ENCODE results near the gene CAB39.

The CAB39 gene

DNA sequence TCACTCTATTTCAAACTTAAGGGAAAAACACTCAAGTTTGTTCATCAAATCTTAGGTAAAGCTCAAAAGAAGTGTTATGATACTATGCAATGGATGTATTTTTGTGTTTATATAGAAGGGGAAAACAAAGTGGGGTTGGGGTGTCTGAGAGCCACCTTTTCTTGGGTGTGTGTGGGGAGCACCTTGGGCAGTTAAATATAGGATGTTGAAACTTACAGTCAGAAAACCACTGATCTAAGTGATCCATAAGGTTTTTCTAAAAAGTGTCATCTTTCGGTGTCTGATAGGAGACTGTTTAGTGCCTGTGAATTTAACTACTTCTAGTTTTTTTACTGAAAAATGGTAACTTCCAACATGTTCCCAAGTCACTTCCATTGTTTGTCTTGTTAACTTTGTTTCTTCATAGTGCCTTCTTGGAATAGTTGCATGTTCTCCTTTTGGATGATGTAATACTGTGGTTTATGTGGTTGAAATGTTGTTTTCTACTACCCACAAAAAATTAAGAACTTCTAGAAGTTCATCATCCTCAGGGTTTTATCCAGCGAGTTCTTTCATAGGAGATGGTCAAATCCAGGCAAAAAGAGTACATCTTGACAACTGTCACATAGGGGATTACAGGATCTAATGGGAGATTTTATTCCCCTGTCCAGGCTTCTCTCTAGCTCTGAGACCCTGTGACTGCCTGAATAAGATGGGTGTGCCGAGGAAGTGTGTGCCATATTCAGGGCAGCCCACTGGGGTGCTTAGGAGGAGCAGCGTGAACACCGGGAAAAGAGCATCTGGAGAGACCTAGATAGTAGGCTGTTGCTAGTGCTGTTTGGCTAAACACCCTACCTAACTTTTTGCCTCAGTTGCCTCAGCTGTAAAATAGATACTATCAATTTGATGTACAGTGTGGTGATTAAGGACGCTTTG is 46.2 kb downstream of the CAB39 start:
- no peak for DNase-seq

DNA sequence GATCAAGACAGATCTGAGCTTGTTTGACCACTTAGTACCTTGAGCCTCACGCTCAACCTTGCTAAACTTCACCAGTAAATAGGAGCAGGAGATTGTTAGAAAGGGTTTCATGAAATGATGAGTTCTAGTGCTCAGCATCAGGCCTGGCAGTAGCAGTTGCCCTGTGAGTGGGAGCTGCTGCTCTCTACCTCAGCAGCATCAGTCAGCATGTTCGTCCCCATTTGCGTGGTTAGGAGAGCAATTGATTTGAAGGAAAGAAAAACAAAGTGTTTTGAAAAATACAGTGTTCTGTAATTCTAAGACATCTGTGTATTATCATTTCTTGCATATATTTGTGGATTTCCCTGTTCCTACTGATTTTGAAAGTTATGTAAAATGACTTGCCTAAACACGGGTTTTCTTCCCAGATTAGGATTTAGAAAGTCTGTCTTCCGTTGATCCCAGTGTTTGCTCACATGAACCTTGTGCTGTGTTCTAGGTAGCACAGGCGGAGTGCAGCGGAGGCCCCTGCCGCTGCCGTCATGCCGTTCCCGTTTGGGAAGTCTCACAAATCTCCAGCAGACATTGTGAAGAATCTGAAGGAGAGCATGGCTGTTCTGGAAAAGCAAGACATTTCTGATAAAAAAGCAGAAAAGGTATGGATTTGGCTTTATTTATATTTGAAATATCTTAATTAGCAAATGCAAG is 47.0 kb downstream of the CAB39 start:
- no peak for DNase-seq

DNA sequence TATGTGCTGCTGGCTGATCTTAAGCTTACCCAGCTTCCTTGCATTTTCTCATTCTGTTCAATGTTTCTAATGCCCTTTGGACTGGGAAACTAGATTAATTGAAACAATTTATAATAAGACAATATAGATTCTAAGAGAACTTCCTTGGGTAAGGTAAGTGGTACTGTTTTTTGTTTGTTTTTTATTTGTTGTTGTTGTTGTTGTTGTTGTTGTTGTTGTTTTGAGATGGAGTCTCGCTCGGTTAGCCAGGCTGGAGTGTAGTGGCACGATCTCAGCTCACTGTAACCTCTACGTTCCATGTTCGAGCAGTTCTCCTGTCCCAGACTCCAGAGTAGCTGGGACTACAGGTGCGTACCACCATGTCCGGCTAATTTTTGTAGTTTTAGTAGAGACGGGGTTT is 49.1 kb downstream of the CAB39 start:
- DNase-seq, result no peak

DNA sequence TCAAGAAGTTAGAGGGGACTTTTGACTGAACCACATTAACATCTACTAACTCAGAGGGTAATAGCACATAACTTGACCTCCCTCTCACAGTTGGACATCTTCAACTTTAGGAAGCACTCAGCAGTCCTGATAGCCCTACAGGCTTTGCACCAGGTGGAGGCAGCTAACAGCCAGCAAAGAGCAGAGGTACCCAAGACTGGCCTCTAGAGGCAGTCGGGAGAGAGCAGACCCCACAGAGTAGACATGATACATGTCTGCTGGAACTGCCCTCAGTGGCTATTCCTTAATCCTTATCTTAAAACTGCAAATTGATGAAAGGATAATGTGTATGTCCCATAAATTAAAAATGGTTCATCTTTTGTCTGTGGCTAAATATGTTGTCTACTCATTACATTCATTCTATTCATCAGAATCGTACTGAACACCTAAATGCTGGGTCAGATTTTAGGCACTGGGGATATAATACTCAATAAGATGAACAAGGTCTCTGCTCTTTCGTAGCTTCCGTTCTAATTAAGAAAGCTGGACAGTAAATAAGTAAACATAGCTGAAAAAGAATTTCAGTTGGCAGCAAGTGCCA is 49.8 kb downstream of the CAB39 start:
- DNase-seq, result peak; percentile 35

DNA sequence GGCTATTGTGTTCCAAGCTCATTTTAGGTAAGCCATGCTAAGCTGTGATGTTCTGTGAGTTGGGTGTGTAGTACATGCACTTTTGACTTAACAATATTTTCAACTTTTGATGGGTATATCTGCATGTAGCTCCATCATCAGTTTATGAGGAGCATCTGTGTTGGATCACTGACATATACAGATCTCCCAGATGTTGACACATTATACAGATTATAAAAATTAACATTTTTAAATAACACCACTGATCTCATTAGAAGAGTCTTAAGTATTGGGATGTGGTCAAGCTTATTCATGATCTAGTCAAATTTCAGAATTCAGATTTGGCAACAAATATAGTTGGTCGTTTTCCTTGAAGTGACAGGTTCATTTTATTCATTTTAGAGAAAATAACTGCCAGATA is 51.7 kb downstream of the CAB39 start:
- no peak for DNase-seq

DNA sequence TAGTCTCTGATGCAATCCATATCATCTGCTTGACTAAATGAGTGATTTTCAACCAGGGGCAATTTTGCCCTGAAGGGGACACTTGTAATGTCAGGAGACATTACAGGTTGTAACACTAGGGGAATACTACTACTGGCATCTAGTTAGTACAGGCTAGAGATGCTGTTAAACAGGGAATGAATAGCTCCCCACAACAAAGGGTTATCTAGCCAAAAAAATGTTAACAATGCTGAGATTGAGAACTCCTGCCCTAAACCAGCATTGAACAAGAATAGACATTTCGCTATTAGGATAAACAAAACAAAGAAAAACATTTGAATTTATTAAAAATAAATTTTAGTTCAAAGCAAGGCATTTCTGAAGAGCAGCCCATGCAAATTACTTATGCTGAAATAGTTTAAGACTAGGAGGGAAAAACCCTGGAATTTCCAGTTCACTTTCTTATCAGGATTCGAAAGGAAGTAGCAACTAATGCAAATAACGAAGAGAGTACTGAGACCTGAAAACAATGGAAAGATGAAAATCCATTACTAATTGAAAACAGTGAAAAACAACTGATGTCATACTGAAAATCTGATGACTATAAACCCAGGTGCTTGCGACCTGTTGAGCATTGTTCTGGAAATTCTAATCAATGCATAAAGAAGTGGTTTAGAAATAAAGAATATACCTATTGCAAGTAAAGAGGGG is 53.1 kb downstream of the CAB39 start:
- no peak for DNase-seq

DNA sequence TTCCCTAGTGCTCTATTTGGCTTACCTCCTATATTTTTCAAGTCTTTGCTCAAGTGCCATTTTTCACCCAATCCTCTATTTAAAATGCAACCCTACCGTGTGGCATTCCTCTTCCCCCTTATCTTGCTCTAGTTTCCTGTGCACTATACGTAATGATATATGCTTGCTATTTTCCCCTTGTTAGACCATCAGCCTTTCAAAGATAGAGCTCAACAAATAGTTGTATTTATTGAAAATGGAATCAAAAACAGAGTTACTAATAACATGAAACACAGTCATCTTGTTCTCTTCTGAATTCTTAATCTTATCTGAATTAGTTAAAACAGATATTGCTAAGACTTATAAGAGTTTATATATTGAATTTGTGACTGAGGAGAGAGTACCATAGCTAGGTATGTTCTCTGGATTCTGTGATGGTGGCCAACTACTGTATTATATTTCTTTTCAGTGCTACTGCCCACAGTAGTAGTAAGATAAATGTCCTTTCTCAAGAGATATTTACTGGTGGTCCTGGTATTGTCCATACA is 55.3 kb downstream of the CAB39 start:
- DNase-seq, result no peak

DNA sequence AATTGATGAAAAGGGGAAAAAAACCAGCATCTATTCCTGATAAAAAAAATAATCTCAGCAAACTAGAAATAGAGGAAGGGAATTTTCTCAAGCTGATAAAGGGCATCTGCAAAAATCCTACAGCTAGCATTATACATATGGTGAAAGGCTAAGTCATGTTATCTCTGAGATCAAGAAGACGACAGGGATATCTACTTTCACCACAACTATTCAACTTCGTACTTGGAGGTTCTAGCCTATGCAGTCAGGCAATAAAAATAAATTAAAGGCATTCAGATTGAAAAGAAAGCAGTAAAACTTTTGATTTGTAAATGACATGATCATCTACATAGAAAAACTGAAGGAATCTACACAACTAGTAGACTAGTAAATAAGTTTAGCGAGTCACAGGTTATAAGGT is 58.2 kb downstream of the CAB39 start:
- DNase-seq, result no peak

DNA sequence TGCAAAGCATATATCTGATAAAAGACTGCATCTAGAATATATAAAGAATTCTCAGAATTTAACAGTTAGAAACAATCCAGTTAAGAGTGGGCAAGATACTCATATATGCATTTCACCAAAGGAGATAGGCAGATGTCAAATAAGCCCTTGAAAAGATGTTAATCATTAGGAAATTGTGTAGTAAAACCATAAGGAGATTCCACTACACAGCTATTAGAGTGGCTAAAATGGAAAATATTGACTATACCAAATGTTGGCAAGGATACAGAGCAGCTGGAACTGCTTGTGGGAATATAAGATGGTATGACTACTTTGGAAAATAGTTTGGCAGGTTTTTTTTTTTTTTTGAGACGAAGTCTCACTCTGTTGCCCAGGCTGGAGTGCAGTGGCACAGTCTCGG is 59.5 kb downstream of the CAB39 start:
- DNase-seq, result no peak

DNA sequence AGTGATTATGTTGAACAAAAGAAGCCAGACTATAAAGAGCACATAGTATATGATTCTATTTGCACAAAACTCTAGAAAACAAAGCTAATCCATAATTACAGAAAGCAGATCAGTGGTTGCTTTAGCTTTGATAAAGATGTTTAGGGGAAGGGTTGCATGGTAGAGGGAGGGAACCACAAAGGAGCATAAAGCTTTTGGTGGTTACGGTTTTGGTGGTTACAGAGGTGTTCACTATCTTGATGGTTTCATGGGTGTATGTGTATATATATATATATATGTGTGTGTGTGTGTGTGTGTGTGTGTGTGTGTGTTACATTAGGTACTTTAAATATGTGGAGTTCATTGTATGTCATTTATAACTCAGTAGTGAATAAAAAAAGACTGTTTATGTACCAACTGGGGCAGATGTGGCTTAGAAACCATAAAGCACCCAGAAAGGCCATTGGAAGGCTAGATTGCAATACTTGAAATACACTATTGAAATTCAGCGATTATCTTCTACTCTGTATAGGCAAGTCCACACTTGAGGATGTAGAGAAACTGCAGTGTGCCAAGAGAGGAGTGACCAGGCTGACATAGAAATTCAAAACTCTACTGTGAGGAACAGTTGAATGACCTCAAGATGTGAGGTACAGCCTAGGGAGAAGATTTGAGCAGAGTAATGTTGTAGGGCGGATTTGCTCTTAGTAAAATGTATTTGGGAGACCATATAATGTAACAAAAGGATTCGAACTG is 60.6 kb downstream of the CAB39 start:
- DNase-seq, result peak; percentile 48

DNA sequence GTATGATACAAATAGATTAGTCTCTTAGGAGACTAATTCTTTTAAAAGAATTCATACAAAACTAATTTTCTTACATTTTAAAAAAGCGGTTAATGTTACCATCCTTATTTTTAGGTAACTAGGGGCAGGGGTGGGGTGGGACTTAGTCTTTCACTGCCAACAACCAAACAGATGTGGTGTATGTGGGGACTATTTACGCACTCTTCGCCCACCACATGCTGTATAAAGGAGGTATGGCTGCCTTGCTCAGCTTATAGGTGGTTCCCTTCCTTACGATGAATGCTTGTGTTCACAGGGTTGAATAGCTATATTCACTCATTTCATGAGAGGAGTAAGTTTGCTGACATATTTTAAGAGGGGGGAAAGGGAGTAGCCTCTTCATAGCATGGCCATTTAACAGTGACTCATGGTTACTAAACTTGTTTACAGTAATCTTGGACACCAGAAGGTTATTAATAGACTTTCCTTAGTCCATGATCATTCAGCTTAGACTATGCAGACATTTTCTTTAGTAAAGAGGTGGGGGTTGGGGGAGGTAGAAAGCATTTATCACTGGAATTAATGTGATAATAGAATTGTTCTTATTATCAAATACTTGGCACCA is 61.8 kb downstream of the CAB39 start:
- no peak for DNase-seq

DNA sequence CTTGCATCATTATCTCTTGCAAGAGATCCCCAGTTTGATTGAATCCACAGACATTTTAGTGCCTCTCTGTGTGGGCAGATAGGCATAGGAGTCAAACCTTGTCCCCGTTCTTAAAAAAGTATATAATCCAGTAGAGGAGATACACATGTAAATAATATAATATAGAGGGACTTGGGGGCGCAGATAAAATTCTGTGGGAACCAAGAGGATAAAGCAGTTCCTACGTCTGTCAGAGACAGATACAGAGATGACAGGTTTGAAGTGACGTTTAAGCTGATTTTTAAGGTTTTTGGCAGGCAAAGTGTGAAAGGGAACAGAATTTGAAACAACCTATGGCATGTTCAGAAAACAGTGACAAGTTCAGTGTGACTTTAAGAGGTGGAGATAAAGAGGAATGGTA is 63.1 kb downstream of the CAB39 start:
- DNase-seq, result no peak

DNA sequence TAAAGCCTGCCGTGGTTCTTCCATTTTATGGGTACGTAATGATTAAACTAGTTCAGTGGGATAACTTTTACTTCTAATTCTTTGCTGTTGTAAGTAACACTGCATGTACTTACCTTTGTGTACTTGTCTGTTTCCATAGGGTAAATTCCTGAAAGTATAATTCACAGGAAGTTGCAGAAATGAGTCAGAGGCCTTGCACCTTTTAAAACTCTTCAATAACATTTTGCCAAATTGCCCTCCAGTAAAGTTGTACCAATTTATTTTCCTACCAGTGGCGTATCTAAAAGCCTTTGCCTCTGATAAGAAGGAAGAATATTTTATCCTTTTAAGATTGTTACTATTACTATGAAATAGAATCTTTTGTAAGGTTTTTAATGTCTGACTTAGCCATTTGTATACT is 65.1 kb downstream of the CAB39 start:
- DNase-seq, result no peak

DNA sequence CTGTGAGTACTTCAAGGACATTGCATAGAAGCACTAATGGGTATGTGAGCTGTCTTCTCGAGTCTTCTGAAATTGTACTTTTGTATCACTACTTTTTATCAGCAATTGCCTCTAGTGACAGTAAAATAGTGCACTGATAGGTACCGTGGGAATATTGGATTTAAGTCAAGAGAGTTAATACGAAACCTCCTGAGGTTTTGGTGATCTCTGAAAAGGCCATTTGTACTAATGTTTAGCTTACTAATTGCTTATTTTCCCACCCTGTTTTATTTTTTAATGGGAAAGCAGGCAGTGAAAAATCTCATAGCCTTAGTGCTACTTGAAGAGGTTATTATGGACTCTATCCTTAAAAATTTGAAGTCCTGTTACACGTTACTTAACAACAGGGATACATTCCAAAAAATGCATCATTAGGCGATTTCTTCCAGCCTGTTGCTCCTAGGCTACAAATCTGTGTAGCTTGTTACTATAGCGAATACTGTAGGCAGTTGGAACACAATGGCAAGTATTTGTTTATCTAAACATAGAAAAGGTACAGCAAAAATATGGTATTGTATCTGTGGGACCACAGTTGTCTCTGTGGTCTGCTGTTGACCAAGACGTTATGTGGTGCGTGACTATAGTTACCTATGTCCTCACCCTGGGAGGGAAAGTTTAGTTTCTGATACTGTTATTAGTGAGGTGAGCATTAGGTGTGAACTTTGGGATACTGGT is 65.9 kb downstream of the CAB39 start:
- DNase-seq, result no peak

DNA sequence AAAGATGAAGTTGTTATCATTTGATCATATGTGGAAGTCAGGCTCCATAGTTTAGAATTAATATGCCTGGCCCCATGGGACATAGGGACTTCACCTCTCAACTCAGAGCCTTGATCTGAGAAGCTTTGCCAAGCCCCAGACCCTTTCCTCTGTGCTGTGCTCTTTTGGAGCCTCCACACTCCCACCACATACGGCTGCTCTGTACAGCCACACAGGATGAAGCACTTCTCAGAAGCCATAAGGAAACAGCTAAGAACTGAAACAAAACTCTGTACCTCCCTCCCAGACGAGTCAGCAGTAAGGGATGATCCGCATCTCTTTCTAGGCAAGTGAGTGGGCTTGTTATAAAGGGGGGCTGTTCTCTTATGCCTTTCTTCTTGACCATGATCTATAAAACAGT is 66.5 kb downstream of the CAB39 start:
- peak; percentile 28 for DNase-seq

DNA sequence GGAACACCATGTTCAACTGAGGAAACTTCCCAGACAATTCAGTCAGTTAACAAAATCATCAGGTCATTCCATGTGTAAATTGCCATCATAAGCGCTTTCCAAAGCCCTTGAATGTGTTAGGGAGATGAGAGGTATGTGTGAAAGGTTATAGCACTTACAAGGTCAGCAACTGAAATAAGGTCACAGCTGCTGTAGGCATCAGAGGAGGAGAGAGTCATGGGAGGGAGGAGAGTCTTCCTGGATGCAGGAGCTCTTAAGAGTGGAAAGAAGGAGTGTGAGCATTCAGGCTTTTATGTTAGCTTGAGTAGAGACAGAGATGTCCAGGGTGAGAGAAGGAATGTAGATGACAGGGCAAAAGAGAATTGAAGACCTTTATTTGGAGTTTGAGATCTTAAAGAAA is 67.0 kb downstream of the CAB39 start:
- no peak for DNase-seq

DNA sequence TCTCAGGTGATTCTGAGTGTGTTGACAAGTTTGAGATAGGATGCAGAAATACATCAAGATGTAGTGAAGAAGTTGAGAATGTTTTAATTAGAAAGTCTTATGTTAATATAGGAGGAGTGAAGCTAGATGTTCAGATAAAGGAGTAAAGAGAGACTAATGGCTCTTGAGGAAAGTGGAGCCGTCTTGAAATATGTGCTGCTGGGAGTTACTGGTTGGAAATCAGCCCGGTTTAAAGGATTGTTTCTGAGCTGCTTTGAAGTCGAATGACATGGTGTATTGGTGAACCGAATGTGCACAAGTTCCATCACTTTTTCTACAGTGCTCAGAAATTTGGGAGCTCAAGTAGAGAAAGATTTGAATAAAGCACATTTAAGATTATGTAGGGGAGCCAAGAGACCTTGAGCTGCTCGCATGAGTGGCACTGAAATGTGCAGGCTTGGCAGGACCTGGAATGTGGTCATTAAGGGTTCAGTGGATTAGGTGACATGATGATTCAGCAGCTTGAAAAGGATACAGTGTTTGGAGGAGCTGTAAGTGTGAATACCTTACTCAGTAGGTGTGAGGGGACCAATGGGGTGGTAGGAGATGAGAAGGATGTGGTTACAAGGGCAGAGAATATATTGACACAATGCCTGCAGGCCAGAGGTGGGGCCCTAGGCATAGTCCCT is 68.6 kb downstream of the CAB39 start:
- DNase-seq, result peak; percentile 66

DNA sequence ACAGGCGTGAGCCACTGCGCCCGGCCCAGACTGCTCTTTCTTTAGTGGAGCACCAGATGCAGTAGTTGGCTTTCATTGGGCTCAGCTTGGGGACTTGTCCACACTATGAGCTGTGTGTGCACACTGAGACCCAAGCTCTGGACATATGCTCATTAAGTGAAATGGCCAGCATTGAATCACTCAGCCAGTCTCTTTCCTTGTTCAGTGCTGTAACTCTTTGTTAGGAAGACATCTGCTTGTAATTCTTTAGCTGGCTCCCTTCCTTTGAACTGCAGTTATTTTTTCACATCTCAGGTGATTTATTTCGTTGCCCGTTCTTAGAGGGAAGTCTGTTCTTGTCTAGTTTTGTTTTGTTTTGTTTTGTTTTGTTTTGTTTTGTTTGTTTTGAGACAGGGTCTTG is 70.5 kb downstream of the CAB39 start:
- DNase-seq, result no peak

DNA sequence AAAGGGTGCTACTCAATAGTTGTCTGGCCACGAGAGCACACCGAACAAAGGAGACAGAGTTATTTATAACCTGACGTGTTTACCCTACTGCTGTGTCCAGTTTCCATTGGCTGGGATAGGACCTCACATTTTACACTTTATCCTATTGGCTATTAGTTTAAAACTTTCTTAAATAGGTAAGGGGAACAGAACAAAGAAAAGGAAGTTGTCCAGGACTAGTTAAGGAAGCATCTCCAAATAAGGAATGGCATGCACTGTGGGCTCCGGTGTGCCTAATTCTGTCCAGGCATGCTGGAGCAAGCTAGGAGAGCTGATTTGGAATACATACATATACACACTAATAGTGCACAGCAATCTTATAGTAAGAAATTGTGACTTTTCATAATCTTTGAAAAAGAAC is 72.2 kb downstream of the CAB39 start:
- DNase-seq, result no peak

DNA sequence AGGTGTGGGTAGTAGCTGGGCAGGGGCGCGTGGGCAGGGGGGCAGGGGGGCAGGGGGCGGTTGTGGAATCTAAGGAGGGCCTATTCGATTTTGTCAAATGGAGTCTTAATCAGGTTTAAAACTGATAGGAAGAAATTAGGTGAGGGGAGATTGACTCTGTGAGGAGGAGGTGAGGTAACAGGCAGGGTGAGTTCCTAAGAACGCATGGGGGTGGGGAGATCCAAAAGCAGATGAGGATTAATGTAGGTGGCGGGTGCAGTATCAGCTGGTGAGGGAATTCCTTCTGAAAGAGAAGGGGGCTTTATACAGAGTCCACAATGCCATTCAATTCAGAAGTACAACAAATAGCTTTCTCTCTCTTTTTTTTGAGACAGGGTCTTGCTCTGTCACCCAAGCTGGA is 72.7 kb downstream of the CAB39 start:
- no peak for DNase-seq

DNA sequence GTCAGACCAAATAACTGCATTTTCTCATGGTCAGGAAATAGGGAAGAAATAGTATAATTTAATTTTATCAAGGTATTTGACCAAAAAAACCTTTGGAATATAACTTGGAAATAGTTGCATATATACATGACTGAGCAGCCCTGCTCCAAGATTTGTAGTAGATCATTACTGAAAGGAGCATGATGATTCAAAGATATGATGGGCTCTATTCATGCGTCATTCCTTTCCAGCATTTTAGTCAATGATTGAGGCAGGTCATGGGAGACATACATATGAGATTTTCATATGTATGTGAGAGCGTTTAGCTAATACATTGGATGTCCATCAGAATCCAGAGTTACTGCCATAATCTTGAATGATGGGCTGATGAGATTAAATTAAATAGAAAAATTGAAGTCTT is 74.5 kb downstream of the CAB39 start:
- no peak for DNase-seq

Measured in CD4-positive, alpha-beta T cell treated with Interleukin-10 for 1 hour (primary cell).